ENCODE data around the gene CLMN.
A peak's percentile ranks its signal among the peaks of the same experiment; 100 is the strongest.

CLMN gene

DNA sequence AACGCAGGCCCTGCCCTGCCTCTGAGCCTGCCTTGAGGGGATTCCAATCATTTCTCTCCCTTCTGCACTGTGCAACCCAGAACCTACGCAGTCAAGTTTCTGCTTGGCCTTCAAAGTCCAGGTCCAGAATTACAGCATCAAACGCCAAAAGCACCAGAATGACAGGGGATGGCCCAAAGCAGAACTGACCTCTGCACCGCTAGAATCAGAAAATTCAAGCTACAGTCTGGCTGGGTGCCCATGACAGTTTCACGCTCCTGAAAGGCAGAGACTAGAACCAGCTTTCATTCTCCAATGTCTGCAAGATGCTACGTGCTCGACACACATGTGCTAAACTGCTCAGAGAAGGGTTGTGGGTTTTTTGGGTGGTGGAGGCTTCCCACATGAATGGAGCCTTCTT, 4.1 kb downstream of the CLMN start:
- no peak for DNase-seq (ENCODE audit: low read depth)
- TF ChIP-seq, protein P1, sequence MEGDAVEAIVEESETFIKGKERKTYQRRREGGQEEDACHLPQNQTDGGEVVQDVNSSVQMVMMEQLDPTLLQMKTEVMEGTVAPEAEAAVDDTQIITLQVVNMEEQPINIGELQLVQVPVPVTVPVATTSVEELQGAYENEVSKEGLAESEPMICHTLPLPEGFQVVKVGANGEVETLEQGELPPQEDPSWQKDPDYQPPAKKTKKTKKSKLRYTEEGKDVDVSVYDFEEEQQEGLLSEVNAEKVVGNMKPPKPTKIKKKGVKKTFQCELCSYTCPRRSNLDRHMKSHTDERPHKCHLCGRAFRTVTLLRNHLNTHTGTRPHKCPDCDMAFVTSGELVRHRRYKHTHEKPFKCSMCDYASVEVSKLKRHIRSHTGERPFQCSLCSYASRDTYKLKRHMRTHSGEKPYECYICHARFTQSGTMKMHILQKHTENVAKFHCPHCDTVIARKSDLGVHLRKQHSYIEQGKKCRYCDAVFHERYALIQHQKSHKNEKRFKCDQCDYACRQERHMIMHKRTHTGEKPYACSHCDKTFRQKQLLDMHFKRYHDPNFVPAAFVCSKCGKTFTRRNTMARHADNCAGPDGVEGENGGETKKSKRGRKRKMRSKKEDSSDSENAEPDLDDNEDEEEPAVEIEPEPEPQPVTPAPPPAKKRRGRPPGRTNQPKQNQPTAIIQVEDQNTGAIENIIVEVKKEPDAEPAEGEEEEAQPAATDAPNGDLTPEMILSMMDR (conservative IDR thresholded peaks at IDR 0.05; ENCODE audit: low read depth, low read length): no peak
- H3K4me3 ChIP-seq (ENCODE audit: low read length): no peak overlapping the region

DNA sequence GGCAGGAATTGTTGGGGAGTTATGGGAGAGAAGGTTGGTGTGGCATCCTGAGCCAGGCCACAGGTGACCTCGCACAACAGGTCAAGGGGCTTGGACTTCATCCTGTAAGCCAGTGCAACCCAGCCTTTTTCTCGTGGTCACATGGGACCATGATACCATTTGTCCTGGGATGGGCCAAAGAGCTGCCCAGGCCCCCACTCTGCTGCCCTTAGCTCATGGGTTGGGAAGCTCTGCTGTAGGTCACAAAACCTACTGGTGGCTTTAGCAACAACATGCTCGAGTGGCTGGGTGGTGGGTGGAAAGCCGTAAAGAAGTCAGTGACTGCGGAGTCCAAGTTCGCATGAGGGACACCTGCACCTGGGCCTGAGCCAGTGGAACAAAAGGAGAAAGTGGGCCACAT, 4.6 kb downstream of the CLMN start:
- TF ChIP-seq, protein P1 (conservative IDR thresholded peaks at IDR 0.05; ENCODE audit: low read depth, low read length): no peak
- no peak for DNase-seq (ENCODE audit: low read depth)

DNA sequence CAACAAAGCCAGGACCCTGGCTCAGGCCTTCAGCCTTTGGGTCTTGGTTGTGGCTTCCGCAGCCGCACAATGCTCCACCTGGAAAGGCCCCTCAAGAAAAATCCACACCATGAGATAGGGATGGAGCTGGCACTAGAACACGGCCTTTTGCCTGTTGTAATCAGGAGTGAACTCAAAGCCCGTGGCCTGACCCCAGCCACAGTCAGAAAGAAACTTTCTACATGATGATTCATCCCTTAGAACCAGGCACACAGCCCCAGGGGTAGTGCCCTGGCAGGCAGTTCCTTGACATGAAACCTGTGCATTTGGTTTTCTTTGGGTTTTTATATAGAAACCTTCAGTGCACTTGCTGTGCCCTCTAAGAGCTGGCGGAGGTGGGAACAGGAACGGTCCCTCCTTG, 5.1 kb downstream of the CLMN start:
- TF ChIP-seq, protein P1 (conservative IDR thresholded peaks at IDR 0.05; ENCODE audit: low read depth, low read length): no peak
- DNase-seq (ENCODE audit: low read depth): peak; percentile 22
- H3K4me3 ChIP-seq (ENCODE audit: low read length): no peak overlapping the region

More for the DNA sequence above, 4.6 kb downstream of the CLMN start:
- H3K4me3 ChIP-seq (ENCODE audit: low read length): no peak overlapping the region

DNA sequence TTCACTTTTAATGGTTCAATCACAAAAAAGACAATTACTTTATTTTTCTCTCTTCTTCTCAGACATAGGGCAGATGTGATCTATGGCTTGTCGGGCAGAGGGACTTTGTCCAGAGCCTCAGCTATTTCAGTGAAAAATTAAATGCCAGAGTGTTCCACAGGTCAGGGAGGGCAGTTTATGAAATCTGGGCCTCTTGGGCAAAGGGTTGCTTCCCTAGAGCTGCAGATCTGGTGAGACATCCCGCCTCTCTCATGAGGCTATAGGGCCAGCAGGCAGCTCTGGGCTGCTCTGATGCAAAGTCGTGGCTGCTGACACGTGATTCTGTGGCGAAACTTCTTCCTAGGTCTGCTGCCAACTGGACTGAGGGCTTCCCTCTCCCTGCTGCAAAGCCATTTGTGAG, 6.0 kb downstream of the CLMN start:
- TF ChIP-seq, protein P1 (conservative IDR thresholded peaks at IDR 0.05; ENCODE audit: low read depth, low read length): no peak
- DNase-seq (ENCODE audit: low read depth): no peak
- H3K4me3 ChIP-seq (ENCODE audit: low read length): no peak overlapping the region

DNA sequence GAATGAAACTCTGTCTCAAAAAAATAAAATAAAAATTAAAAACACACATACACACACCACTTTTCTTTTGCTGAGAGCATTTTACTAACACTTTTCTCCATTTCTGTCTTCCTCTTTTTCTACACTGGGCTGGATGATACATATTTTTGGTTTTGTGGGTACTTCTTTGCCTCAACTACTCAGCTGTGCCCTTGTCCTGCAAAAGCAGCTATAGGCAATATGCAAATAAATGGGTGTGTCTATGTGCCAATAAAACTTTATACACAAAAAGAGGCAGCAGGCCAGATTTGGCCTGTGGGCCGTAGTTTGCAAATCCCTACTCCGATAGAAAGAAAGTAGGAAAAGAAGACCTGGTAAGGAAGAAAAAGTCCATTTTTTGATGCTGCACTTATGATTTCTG, 6.5 kb downstream of the CLMN start:
- TF ChIP-seq, protein P1 (conservative IDR thresholded peaks at IDR 0.05; ENCODE audit: low read depth, low read length): no peak
- no peak for DNase-seq (ENCODE audit: low read depth)
- no peak overlapping the region for H3K4me3 ChIP-seq (ENCODE audit: low read length)

DNA sequence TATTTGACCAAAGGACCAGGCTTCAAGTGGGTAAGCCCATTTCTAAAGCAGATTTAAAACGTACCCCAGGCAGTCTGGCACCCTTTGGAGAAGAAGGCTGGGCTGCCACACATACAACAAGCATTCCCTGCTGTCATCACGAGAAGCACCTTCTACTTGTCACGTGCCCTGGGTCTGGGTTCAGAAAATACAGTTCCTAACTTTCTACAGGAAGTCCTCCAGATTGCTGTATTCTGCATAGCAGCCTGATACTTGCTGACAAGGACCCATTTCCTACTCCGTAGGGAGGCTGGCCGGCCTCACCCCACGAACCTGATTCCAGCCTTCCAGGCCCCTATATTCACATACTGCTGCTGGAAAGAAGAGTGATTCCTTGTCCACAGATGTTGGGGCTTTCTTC, 7.4 kb downstream of the CLMN start:
- H3K4me3 ChIP-seq (ENCODE audit: low read length): no peak overlapping the region
- TF ChIP-seq, protein P1 (conservative IDR thresholded peaks at IDR 0.05; ENCODE audit: low read depth, low read length): no peak
- DNase-seq (ENCODE audit: low read depth): no peak

DNA sequence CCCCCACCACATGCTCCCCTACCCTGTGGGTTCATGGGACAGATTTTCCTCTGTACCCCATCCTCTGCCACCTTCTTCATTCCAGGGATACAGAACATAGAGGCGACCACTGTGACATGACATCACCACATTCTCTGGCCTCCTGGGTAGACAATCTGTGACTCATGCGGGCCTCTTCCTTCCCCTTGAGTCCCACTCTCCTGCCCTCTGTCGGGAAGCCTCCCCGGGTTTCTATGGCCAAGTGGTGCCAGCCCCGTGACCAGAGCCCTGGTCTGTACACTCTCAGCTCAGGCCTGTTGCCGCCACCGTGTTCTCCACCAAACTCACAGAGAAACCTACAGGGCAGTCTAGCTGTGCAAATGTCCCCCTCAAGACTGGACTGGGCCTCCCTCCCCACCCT, 8.0 kb downstream of the CLMN start:
- TF ChIP-seq, protein P1 (conservative IDR thresholded peaks at IDR 0.05; ENCODE audit: low read depth, low read length): no peak
- DNase-seq (ENCODE audit: low read depth): no peak
- no peak overlapping the region for H3K4me3 ChIP-seq (ENCODE audit: low read length)
